ENCODE measurements around the gene MSH4. TPM values are rescaled to one million over a fixed set of nuclear protein-coding genes. Genes with fewer than 3 reads are reported as not detected.
"Not testable (repeated sequence)": the region's sequence is repeated elsewhere in the genome, so short reads cannot be mapped to it uniquely, and the experiment has no call there.

Gene MSH4
- total RNA-seq, 2 experiments from 2014 or later, result 0.38 to 0.47 TPM

DNA sequence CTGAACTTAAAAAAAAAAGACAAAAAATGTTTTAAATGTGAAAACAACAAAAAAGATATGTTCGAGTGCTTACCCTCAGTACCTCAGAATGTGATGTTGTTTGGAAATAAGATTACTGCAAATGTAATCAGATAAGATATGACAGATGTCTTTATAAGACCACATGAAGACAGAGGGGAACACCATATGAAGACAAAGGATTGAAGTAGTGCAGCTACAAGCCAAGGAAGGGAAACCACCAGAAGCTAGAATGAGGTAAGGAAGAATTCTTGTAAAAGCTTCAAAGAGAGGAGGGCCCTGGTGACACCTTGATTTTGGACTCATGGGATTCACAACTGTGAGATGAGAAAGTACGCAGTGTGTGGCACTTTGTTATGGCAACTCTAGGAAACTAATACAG, 120.2 kb downstream of the MSH4 start:
- Mint-ChIP-seq H3K27me3 (no peaks in the 10 kb centered on the region), H3K4me1 (no peaks in the 10 kb centered on the region), H3K4me3 (no peak overlapping the region), H3K36me3 (no peaks in the 10 kb centered on the region), H3K9me3 (ENCODE audit: low read depth) (no peaks in the 10 kb centered on the region), H3K27ac (no peak overlapping the region)
- DNase-seq (no peak), ATAC-seq (no peak)
- CTCF ChIA-PET, result no interaction called here

DNA sequence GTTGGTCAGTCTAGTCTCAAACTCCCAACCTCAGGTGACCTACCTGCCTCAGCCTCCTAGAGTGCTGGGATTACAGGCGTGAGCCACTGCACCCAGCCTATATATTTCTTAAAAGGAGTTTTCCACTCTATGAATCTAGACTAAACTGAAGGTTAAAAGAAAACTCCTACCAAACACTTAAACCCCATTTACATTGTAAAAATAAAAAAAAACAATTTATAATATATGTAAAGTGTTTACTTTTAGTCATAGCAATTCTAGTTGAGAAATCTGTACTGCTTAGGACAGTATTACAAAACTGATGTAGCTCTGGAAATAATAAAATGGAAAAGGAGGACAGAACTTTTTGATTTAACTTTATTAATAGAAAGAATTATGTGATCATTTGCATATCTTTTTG, 126.0 kb downstream of the MSH4 start:
- peaks cover 3% of the 10 kb centered on the region for H3K27me3 Mint-ChIP-seq
- ATAC-seq, result no peak
- H3K4me1 Mint-ChIP-seq, result no peaks in the 10 kb centered on the region
- no peak overlapping the region for H3K27ac Mint-ChIP-seq
- DNase-seq, result no peak
- H3K9me3 Mint-ChIP-seq (ENCODE audit: low read depth), result no peaks in the 10 kb centered on the region
- H3K4me3 Mint-ChIP-seq, result no peak overlapping the region
- CTCF ChIA-PET, result no interaction called here
- no peaks in the 10 kb centered on the region for H3K36me3 Mint-ChIP-seq

DNA sequence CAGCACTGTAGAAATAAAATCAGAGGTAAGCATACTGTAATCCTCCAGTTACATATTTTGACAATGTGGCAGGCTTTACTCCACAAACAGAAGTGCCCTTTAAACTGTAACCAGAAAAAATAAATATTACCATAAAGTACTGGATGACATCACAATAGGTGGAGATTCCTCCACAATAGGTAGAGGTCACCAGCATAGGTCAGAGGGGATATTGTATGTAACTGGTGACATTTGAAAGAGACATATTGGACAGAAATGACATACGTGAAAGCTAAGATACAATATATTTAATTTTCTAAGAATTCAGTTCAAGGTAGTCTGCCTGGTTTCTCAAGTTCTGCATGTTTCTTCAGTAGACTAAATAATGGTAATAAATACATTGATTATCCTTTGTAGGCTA, 135.6 kb downstream of the MSH4 start, which contains the start of gene ASB17:
ASB17 (minus strand) TSS at position 101 of the 400 bp plus-strand sequence. CDS start 113 bp downstream, outside the sequence.
- CTCF ChIA-PET, result no interaction called here
- no peak for ATAC-seq
- H3K4me1 Mint-ChIP-seq, result no peaks in the 10 kb centered on the region
- peaks cover 6% of the 10 kb centered on the region for H3K27me3 Mint-ChIP-seq
- H3K9me3 Mint-ChIP-seq (ENCODE audit: low read depth), result no peaks in the 10 kb centered on the region
- DNase-seq, result no peak
- no peaks in the 10 kb centered on the region for H3K36me3 Mint-ChIP-seq
- H3K4me3 Mint-ChIP-seq, result no peak within 1 kb of the TSS
- no peak within 1 kb of the TSS for H3K27ac Mint-ChIP-seq

DNA sequence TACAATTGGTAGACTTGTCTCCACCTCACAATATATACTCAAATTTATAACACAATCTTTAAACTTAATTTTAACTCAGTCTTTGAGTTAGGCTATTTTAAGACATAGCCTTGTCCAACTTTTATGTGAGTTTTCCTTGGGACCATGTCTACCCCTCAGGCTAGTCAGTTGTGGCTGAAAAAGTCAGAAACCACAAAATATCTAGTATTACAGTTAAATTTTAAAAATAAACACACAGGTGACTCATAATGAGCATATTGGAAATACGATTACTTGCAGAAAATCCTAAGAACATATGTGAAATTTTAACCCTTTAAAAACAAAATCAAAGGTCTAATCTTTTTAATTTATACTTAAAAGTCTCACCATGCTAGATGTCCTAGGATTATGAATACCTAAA, 140.4 kb downstream of the MSH4 start:
- DNase-seq (no peak), ATAC-seq (no peak)
- no peaks in the 10 kb centered on the region for H3K27me3 Mint-ChIP-seq
- CTCF ChIA-PET, result no interaction called here
- no peaks in the 10 kb centered on the region for H3K36me3 Mint-ChIP-seq
- no peaks in the 10 kb centered on the region for H3K9me3 Mint-ChIP-seq (ENCODE audit: low read depth)
- no peak overlapping the region for H3K4me3 Mint-ChIP-seq
- no peaks in the 10 kb centered on the region for H3K4me1 Mint-ChIP-seq
- H3K27ac Mint-ChIP-seq, result no peak overlapping the region

DNA sequence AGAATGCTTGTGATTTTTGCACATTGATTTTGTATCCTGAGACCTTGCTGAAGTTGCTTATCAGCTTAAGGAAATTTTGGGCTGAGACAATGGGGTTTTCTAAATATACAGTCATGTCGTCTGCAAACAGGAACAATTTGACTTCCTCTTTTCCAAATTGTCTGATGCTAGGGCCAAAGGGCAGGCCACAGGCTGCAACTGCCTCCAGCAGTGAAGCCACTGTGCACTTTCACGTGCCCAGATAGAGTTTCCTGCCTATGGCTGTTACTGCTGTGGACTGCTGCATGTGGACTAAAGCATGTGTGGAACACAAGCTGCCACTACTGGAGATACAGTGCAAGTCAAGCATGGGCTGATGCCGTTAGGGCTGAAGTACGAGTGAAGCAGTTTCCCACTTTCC, 146.4 kb downstream of the MSH4 start:
- H3K9me3 Mint-ChIP-seq (ENCODE audit: low read depth); ATAC-seq; H3K4me3 Mint-ChIP-seq; H3K27me3 Mint-ChIP-seq; H3K4me1 Mint-ChIP-seq; DNase-seq; H3K36me3 Mint-ChIP-seq; H3K27ac Mint-ChIP-seq; CTCF ChIA-PET: not testable (repeated sequence)

DNA sequence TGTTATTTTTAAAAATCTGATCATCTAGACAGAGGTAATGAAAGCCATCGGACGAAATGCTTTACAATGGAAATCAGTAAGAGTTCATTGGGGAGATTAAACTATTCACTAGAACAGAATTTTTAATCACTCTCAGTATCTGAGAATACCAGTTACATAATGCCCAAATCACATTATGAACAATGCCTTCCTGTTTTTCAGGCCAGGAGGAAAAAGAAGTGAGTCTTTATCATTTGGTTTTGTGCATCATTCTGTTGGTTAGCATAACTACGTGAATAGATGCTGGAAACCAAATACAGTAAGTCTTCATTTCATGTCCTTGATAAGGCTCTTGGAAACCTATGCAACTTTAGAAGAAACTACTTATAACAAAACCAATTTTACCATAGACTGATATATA, 153.5 kb downstream of the MSH4 start:
- Mint-ChIP-seq H3K27me3 (no peaks in the 10 kb centered on the region), H3K36me3 (no peaks in the 10 kb centered on the region), H3K4me3 (no peak overlapping the region), H3K4me1 (no peaks in the 10 kb centered on the region), H3K9me3 (ENCODE audit: low read depth) (peaks cover 3% of the 10 kb centered on the region), H3K27ac (no peak overlapping the region)
- DNase-seq (no peak), ATAC-seq (no peak)
- CTCF ChIA-PET, result no interaction called here

DNA sequence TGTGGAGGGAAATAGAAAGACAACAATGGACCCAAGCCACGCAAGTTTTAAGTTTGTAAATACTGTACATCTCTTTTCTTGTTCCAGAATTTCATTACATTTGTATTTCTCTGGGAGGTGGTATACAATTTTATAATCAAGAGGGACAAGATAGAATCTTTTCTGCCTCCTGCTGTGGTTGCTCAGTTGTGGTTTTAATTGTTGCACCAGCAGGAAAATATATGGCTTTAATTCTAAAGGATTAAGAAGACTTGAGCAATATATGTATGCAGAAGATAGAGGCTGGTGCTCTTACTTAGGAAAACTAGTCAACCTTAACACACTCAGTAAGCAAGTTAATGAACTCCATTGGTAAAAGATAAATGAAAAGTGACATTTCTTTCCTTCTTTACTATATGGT, 155.3 kb downstream of the MSH4 start:
- Mint-ChIP-seq H3K27me3 (no peaks in the 10 kb centered on the region), H3K9me3 (ENCODE audit: low read depth) (no peaks in the 10 kb centered on the region), H3K4me1 (no peaks in the 10 kb centered on the region), H3K4me3 (no peak overlapping the region), H3K27ac (no peak overlapping the region), H3K36me3 (no peaks in the 10 kb centered on the region)
- no peak for ATAC-seq
- CTCF ChIA-PET, result no interaction called here
- no peak for DNase-seq

DNA sequence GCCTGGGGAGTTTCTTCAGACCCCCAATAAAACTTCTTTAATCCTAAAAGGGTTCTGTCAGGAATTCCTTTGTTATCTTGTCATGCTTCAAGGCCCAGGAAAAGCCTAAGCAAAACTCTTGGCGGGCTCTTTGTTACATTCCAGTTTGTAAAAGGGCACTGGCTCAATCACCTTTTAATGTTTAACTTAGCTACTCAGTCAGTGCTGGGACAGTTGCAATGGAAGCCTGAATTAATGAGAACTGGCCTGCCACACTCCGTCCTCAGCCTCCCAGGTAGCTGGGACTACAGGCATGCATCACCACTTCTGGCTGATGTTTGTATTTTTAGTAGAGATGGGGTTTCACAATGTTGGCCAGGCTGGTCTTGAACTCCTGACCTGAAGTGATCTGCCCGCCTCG, 156.8 kb downstream of the MSH4 start:
- Mint-ChIP-seq H3K27me3 (no peaks in the 10 kb centered on the region), H3K4me1 (no peaks in the 10 kb centered on the region), H3K36me3 (no peaks in the 10 kb centered on the region), H3K4me3 (no peak overlapping the region), H3K9me3 (ENCODE audit: low read depth) (no peaks in the 10 kb centered on the region), H3K27ac (no peak overlapping the region)
- DNase-seq (no peak), ATAC-seq (no peak)
- CTCF ChIA-PET, result no interaction called here

DNA sequence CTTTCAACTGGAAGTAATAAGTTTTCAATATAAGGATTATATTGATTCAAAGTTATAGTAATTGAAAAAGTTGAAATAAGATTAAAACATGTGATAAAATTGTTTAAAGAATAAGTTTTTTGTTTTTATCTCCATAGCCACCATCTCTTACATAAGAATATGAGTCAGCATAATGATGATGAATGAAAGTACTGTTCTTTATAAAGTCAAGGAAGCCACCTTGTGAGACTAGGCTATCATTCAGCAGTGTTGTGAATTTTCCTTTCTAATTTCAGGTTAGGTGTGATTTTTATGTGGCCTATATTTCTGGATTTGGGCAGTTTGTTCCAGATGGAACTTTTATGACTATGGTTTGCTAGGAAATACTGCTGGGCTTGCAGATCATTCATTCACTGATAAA, 157.9 kb downstream of the MSH4 start:
- no peak for DNase-seq
- CTCF ChIA-PET, result no interaction called here
- no peak for ATAC-seq
- no peak overlapping the region for H3K4me3 Mint-ChIP-seq
- no peaks in the 10 kb centered on the region for H3K4me1 Mint-ChIP-seq
- no peaks in the 10 kb centered on the region for H3K27me3 Mint-ChIP-seq
- no peak overlapping the region for H3K27ac Mint-ChIP-seq
- H3K9me3 Mint-ChIP-seq (ENCODE audit: low read depth), result no peaks in the 10 kb centered on the region
- no peaks in the 10 kb centered on the region for H3K36me3 Mint-ChIP-seq

Other genes starting within 250 kb of the MSH4 start
- under 1 TPM; 0.23 to 0.40 TPM for gene SLC44A5, start 185.8 kb upstream of the MSH4 start, total RNA-seq
- 10 to 100 TPM; 39.2 to 52.8 TPM for gene ACADM, start 72.2 kb upstream of the MSH4 start, total RNA-seq
- gene RABGGTB, start 10.6 kb upstream of the MSH4 start, total RNA-seq, result 100 to 1,000 TPM in 1 of 2 experiments, 10 to 100 TPM in 1; 94.0 to 114 TPM
- gene ASB17, start 135.5 kb downstream of the MSH4 start, total RNA-seq, result not detected